Stimulated activated naive CD8-positive, alpha-beta T cell treated with anti-CD3 and anti-CD28 coated beads, Interleukin-15, amount 100 ng/mL, for 72 hours (primary cell): ENCODE measurements around the gene SNX27.

Source experiments
- ATAC-seq: fragments of 150-1000 bp; cut with Tn5 transposase; 2 replicates; pipeline ENCODE4 v1.10.0; 2021; ENCODE audit warnings: mild to moderate bottlenecking, moderate library complexity
- DNase-seq, 2 donors: peaks; one replicate each; pipeline ENCODE4 v3.0.0; 2021 to 2022
- H3K27ac Mint-ChIP-seq, 2 donors: one replicate each; pipeline ENCODE4 v1.8.0; 2022; ENCODE audit warnings: mild to moderate bottlenecking in 2 of 2, mixed read lengths in 2 of 2, moderate library complexity in 2 of 2
- H3K27me3 Mint-ChIP-seq: one replicate; pipeline ENCODE4 v1.8.0; 2022; ENCODE audit warnings: mixed read lengths
- H3K4me1 Mint-ChIP-seq: one replicate; pipeline ENCODE4 v1.8.0; 2022; ENCODE audit warnings: mild to moderate bottlenecking, mixed read lengths
- H3K4me3 Mint-ChIP-seq, 2 donors: one replicate each; pipeline ENCODE4 v1.8.0; 2022; ENCODE audit warnings: mild to moderate bottlenecking in 2 of 2, mixed read lengths in 2 of 2, moderate library complexity in 1 of 2
- H3K9me3 Mint-ChIP-seq, 2 donors: one replicate each; pipeline ENCODE4 v1.8.0; 2022; ENCODE audit warnings: mixed read lengths in 2 of 2

The SNX27 gene

GRCh38 chr1:151611832-151612500, at the start of gene SNX27:
Gene SNX27, plus strand, starts transcription at chr1:151612050. Its CDS starts 152 bp downstream, at chr1:151612202.
- H3K27ac Mint-ChIP-seq = peak within 1 kb of the TSS; percentile 94 to 97
- DNase-seq (peak; percentile 83 to 85), ATAC-seq (peak; percentile 96)
- H3K27me3 Mint-ChIP-seq = no peaks in the 10 kb centered on the region
- H3K4me3 Mint-ChIP-seq = peak within 1 kb of the TSS; percentile 91 to 94
- no peaks in the 10 kb centered on the region for H3K9me3 Mint-ChIP-seq
- peaks cover 40% of the 10 kb centered on the region for H3K4me1 Mint-ChIP-seq

- no peak for DNase-seq
- H3K27ac Mint-ChIP-seq = no peak overlapping the region
- no peaks in the 10 kb centered on the region for H3K4me1 Mint-ChIP-seq
- no peak overlapping the region for H3K4me3 Mint-ChIP-seq
- H3K9me3 Mint-ChIP-seq = no peaks in the 10 kb centered on the region
- no peak for ATAC-seq
- H3K27me3 Mint-ChIP-seq = no peaks in the 10 kb centered on the region
Observed at GRCh38 chr1:151562661-151563060, 49.2 kb upstream of the SNX27 start.

GRCh38 chr1:151563376-151563775, 48.5 kb upstream of the SNX27 start:
- no peak for ATAC-seq
- Mint-ChIP-seq H3K27ac (no peak overlapping the region), H3K4me3 (no peak overlapping the region), H3K9me3 (no peaks in the 10 kb centered on the region), H3K27me3 (no peaks in the 10 kb centered on the region), H3K4me1 (no peaks in the 10 kb centered on the region)
- DNase-seq = no peak

- H3K27ac Mint-ChIP-seq = no peak overlapping the region
- DNase-seq = no peak
- no peaks in the 10 kb centered on the region for H3K4me1 Mint-ChIP-seq
- ATAC-seq = no peak
- H3K4me3 Mint-ChIP-seq = no peak overlapping the region
- H3K9me3 Mint-ChIP-seq = no peaks in the 10 kb centered on the region
- H3K27me3 Mint-ChIP-seq = no peaks in the 10 kb centered on the region
Observed at GRCh38 chr1:151565502-151566189, 46.2 kb upstream of the SNX27 start.

GRCh38 chr1:151568626-151569088, 43.2 kb upstream of the SNX27 start:
- no peak overlapping the region for H3K4me3 Mint-ChIP-seq
- ATAC-seq (no peak), DNase-seq (no peak)
- H3K4me1 Mint-ChIP-seq = no peaks in the 10 kb centered on the region
- no peaks in the 10 kb centered on the region for H3K9me3 Mint-ChIP-seq
- no peaks in the 10 kb centered on the region for H3K27me3 Mint-ChIP-seq
- no peak overlapping the region for H3K27ac Mint-ChIP-seq

GRCh38 chr1:151570819-151571218, 41.0 kb upstream of the SNX27 start:
- Mint-ChIP-seq H3K4me3 (no peak overlapping the region), H3K4me1 (peaks cover 8% of the 10 kb centered on the region), H3K9me3 (no peaks in the 10 kb centered on the region), H3K27me3 (no peaks in the 10 kb centered on the region), H3K27ac (no peak overlapping the region)
- DNase-seq (no peak), ATAC-seq (no peak)

GRCh38 chr1:151574575-151575529, 37.0 kb upstream of the SNX27 start:
- peak; percentile 81 for ATAC-seq
- Mint-ChIP-seq H3K9me3 (no peaks in the 10 kb centered on the region), H3K4me1 (peaks cover 8% of the 10 kb centered on the region), H3K27me3 (no peaks in the 10 kb centered on the region), H3K4me3 (no peak overlapping the region), H3K27ac (peak overlapping the region in 1 of 2 donors; percentile 72)
- DNase-seq = peak in 1 of 2 donors; percentile 15

GRCh38 chr1:151577173-151577572, 34.7 kb upstream of the SNX27 start:
- Mint-ChIP-seq H3K27me3 (no peaks in the 10 kb centered on the region), H3K4me1 (peaks cover 8% of the 10 kb centered on the region), H3K27ac (no peak overlapping the region), H3K4me3 (no peak overlapping the region), H3K9me3 (no peaks in the 10 kb centered on the region)
- ATAC-seq (no peak), DNase-seq (no peak)

- Mint-ChIP-seq H3K4me1 (peaks cover 8% of the 10 kb centered on the region), H3K4me3 (no peak overlapping the region), H3K27ac (no peak overlapping the region), H3K9me3 (no peaks in the 10 kb centered on the region), H3K27me3 (no peaks in the 10 kb centered on the region)
- ATAC-seq = no peak
- DNase-seq = no peak
Observed at GRCh38 chr1:151578941-151579340, 32.9 kb upstream of the SNX27 start.

- Mint-ChIP-seq H3K4me3 (no peak overlapping the region), H3K27ac (no peak overlapping the region), H3K27me3 (no peaks in the 10 kb centered on the region), H3K4me1 (peaks cover 7% of the 10 kb centered on the region), H3K9me3 (no peaks in the 10 kb centered on the region)
- no peak for DNase-seq
- no peak for ATAC-seq
Observed at GRCh38 chr1:151579436-151580225, 32.2 kb upstream of the SNX27 start.

- Mint-ChIP-seq H3K27ac (no peak overlapping the region), H3K4me1 (no peaks in the 10 kb centered on the region), H3K9me3 (no peaks in the 10 kb centered on the region), H3K27me3 (no peaks in the 10 kb centered on the region), H3K4me3 (no peak overlapping the region)
- DNase-seq (no peak), ATAC-seq (no peak)
Observed at GRCh38 chr1:151581451-151581850, 30.4 kb upstream of the SNX27 start.

- no peak overlapping the region for H3K4me3 Mint-ChIP-seq
Observed at GRCh38 chr1:151581921-151582320, 29.9 kb upstream of the SNX27 start.

GRCh38 chr1:151583796-151584195, 28.1 kb upstream of the SNX27 start:
- ATAC-seq (no peak), DNase-seq (no peak)
- Mint-ChIP-seq H3K27ac (no peak overlapping the region), H3K4me3 (no peak overlapping the region), H3K4me1 (no peaks in the 10 kb centered on the region), H3K9me3 (no peaks in the 10 kb centered on the region), H3K27me3 (no peaks in the 10 kb centered on the region)

More at GRCh38 chr1:151581921-151582320, 29.9 kb upstream of the SNX27 start:
- H3K27me3 Mint-ChIP-seq = no peaks in the 10 kb centered on the region
- DNase-seq = no peak
- H3K9me3 Mint-ChIP-seq = no peaks in the 10 kb centered on the region
- no peak overlapping the region for H3K27ac Mint-ChIP-seq
- no peaks in the 10 kb centered on the region for H3K4me1 Mint-ChIP-seq
- no peak for ATAC-seq

GRCh38 chr1:151584278-151584677, 27.6 kb upstream of the SNX27 start:
- no peaks in the 10 kb centered on the region for H3K4me1 Mint-ChIP-seq
- no peak overlapping the region for H3K4me3 Mint-ChIP-seq
- H3K27me3 Mint-ChIP-seq = no peaks in the 10 kb centered on the region
- DNase-seq = no peak
- H3K27ac Mint-ChIP-seq = no peak overlapping the region
- no peaks in the 10 kb centered on the region for H3K9me3 Mint-ChIP-seq
- ATAC-seq = no peak

GRCh38 chr1:151584780-151585179, 27.1 kb upstream of the SNX27 start:
- Mint-ChIP-seq H3K4me1 (no peaks in the 10 kb centered on the region), H3K4me3 (no peak overlapping the region), H3K9me3 (no peaks in the 10 kb centered on the region), H3K27ac (no peak overlapping the region), H3K27me3 (no peaks in the 10 kb centered on the region)
- ATAC-seq (no peak), DNase-seq (no peak)
